Muscle layer of colon (tissue), 2 donors: ENCODE data around the gene TRAF3.

Experiments
- H3K27ac ChIP-seq: one replicate; pipeline ENCODE4 v1.7.0; 2013; ENCODE audit warnings: low read depth, mild to moderate bottlenecking, low read length, moderate library complexity
- H3K27me3 ChIP-seq, 2 donors: one replicate each; pipeline ENCODE4 v1.7.0; 2013; ENCODE audit warnings: low read length in 2 of 2, mild to moderate bottlenecking in 2 of 2; ENCODE audit not compliant: insufficient read depth in 2 of 2, control insufficient read depth in 1 of 2
- H3K36me3 ChIP-seq: one replicate; pipeline ENCODE4 v1.7.0; 2013; ENCODE audit warnings: mild to moderate bottlenecking, low read length; ENCODE audit not compliant: insufficient read depth
- H3K4me1 ChIP-seq: one replicate; pipeline ENCODE4 v1.7.0; 2013; ENCODE audit warnings: mild to moderate bottlenecking, low read length; ENCODE audit not compliant: insufficient read depth
- H3K4me3 ChIP-seq, 2 donors: one replicate each; pipeline ENCODE4 v1.7.0; 2013; ENCODE audit warnings: low read length in 2 of 2, low read depth in 1 of 2, mild to moderate bottlenecking in 1 of 2, moderate library complexity in 1 of 2
- H3K9ac ChIP-seq: one replicate; pipeline ENCODE4 v1.7.0; 2013; ENCODE audit warnings: low read length
- H3K9me3 ChIP-seq: one replicate; pipeline ENCODE4 v1.7.0; 2013; ENCODE audit warnings: mild to moderate bottlenecking, low read length
- donor health status: abdominal sarcoma.
- donor health status: Adenocarcinoma of cecum.

TRAF3 gene, protein sequence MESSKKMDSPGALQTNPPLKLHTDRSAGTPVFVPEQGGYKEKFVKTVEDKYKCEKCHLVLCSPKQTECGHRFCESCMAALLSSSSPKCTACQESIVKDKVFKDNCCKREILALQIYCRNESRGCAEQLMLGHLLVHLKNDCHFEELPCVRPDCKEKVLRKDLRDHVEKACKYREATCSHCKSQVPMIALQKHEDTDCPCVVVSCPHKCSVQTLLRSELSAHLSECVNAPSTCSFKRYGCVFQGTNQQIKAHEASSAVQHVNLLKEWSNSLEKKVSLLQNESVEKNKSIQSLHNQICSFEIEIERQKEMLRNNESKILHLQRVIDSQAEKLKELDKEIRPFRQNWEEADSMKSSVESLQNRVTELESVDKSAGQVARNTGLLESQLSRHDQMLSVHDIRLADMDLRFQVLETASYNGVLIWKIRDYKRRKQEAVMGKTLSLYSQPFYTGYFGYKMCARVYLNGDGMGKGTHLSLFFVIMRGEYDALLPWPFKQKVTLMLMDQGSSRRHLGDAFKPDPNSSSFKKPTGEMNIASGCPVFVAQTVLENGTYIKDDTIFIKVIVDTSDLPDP

DNA sequence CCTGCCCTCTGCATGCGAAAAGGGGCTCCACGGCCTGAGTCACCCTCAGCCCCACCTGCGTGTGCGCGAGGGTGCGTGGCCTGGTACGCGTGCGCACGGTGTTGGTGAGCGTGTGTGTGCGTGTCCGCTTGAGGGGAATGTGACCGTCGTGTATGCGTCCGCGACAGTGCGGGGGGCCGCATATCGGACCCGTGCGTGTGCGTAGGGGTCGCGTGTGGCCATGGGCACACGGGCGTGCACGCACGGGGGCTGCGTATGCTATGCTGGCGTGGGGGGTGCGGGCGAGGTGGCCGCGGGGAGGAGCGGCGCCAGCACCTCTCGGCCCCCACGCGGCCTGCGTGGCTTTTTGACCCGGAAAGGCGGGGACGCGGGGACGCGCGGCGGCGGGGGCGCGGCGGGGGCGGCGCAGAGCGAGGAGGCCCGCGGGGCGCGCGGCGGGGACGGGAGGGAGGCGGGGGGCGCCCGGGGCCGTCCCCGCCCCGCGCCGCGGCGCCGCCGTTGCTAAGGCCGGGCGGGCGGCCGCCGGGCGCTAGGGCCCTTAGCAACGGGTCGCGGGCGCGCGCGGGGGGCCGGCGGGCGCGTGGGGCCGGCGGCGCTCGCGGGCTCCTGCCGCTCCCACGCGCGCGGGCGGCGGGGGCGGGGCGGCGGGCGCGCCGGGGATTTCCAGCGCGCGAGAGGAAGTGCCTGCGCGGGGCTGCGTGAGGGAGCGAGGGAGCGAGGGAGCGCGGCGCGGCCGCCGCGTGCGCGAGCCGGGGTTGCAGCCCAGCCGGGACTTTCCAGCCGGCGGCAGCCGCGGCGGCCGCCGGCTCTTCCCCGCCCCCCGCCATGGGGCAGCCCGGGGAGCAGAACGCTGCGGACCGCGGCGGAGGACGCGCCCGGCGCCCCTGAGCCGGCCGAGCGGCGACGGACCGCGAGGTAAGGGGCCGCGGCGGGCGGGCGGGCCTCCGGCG is at the start of gene TRAF3:
Gene TRAF3 (plus strand): TSS at position 689 of the 950 bp plus-strand sequence. CDS start 92,753 bp downstream, outside the sequence.
- peak within 1 kb of the TSS; percentile 71 for H3K27ac ChIP-seq
- no peaks in the 10 kb centered on the region for H3K36me3 ChIP-seq
- peak within 1 kb of the TSS; percentile 35 for H3K9ac ChIP-seq
- no peaks in the 10 kb centered on the region for H3K9me3 ChIP-seq
- peak within 1 kb of the TSS; percentile 58 to 73 for H3K4me3 ChIP-seq
- peaks cover 13% of the 10 kb centered on the region for H3K4me1 ChIP-seq
- H3K27me3 ChIP-seq = no peaks in the 10 kb centered on the region

DNA sequence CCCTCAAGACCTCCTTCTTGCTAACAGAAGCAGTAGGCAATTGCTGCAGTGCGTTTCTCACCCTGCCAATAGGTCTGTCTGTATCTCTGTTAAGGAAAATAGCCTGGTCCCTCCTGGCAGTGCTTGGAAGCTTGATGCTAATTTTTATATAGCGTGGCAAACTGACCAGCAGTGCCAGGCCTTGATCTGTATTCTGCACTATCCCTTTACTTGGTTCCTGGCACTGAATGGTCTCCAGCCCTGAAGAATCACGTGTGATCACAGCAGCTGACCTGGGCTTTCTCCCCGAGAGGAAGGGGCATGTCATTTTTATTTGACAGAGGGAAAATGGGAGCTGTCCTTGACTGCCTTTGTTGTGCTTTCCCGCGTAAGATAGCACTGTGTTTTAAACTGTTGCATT is 48.7 kb upstream of the TRAF3 start:
- H3K9me3 ChIP-seq = no peaks in the 10 kb centered on the region
- peaks cover 20% of the 10 kb centered on the region for H3K36me3 ChIP-seq
- H3K4me3 ChIP-seq = no peak overlapping the region
- no peak overlapping the region for H3K9ac ChIP-seq
- H3K27me3 ChIP-seq = no peaks in the 10 kb centered on the region
- H3K4me1 ChIP-seq = no peaks in the 10 kb centered on the region
- no peak overlapping the region for H3K27ac ChIP-seq

- peaks cover 20% of the 10 kb centered on the region for H3K36me3 ChIP-seq
- no peak overlapping the region for H3K4me3 ChIP-seq
Observed at GRCh38 chr14:102729268-102729667, 48.0 kb upstream of the TRAF3 start.

DNA sequence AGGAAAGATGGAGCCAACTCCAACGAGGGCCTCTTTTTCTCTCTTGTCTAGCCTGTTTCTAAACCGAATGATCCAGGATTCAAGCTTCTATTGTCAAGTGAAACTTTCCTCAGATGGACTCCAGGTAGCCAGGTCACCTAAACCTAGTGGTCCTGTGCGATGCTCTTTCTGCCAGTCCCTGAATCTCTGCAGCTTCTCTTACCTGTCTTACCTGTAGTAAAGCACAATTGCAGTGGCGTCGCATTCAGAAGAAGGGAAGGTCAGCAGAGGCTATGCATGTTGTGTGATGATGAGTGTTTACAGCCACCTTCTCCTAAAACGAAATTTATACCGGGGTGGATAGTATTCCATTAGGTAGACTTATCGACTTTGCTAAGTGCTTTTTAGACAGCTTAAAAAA is 47.4 kb upstream of the TRAF3 start:
- Histone ChIP-seq H3K36me3 (peaks cover 20% of the 10 kb centered on the region), H3K9me3 (no peaks in the 10 kb centered on the region), H3K27ac (no peak overlapping the region), H3K27me3 (no peaks in the 10 kb centered on the region), H3K4me3 (no peak overlapping the region), H3K9ac (no peak overlapping the region), H3K4me1 (no peaks in the 10 kb centered on the region)

More at GRCh38 chr14:102729268-102729667, 48.0 kb upstream of the TRAF3 start:
- no peak overlapping the region for H3K9ac ChIP-seq
- no peaks in the 10 kb centered on the region for H3K27me3 ChIP-seq
- H3K9me3 ChIP-seq = no peaks in the 10 kb centered on the region
- H3K4me1 ChIP-seq = no peaks in the 10 kb centered on the region
- no peak overlapping the region for H3K27ac ChIP-seq

DNA sequence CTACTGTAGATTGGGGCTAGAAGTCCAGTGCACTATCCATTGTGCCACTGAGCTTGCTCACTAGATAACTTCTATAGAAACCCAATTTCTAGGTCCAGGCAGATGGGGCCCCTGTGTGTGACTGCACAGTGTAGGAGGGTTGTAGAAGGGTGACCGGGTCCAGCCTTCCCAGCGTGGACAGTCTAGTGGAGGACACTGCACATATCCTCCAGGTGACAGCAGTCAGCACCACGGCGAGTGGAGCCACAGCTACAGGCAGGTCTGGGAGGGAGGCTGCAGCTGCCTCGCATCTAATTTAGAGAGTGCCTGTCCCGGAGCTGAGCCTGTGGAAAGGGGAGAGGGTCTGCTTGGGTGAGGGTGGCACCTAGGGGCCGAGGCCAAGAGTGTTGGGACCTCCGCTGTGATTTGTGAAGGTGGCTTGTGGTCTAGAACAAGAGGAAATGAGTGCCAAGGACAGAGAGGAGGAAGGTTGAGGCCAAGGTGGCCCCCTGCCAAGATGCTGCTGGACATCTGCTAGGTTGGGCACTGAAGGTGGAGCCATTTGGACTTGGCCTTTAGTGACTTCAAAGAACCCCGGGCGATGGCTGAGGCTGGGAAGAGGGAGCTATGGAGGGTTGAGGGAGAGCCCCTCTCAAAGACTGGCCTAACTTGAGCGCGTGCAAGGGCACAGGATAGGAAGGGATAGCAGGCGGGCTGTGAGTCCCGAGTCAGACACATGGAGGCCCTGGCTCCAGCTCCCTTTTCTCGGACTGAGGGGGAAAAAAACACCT is 46.0 kb upstream of the TRAF3 start:
- Histone ChIP-seq H3K36me3 (peaks cover 18% of the 10 kb centered on the region), H3K27ac (no peak overlapping the region), H3K9ac (no peak overlapping the region), H3K9me3 (no peaks in the 10 kb centered on the region), H3K4me1 (no peaks in the 10 kb centered on the region), H3K4me3 (no peak overlapping the region), H3K27me3 (no peaks in the 10 kb centered on the region)

- no peak overlapping the region for H3K9ac ChIP-seq
- H3K36me3 ChIP-seq = peaks cover 11% of the 10 kb centered on the region
- H3K27ac ChIP-seq = no peak overlapping the region
Observed at GRCh38 chr14:102731871-102732800, 45.1 kb upstream of the TRAF3 start.

GRCh38 chr14:102732924-102733323 is 44.3 kb upstream of the TRAF3 start:
- no peak overlapping the region for H3K9ac ChIP-seq
- no peaks in the 10 kb centered on the region for H3K9me3 ChIP-seq
- H3K4me3 ChIP-seq = no peak overlapping the region
- no peak overlapping the region for H3K27ac ChIP-seq
- peaks cover 5% of the 10 kb centered on the region for H3K36me3 ChIP-seq
- H3K27me3 ChIP-seq = no peaks in the 10 kb centered on the region
- no peaks in the 10 kb centered on the region for H3K4me1 ChIP-seq

More at GRCh38 chr14:102731871-102732800, 45.1 kb upstream of the TRAF3 start:
- Histone ChIP-seq H3K9me3 (no peaks in the 10 kb centered on the region), H3K4me1 (no peaks in the 10 kb centered on the region), H3K4me3 (no peak overlapping the region), H3K27me3 (no peaks in the 10 kb centered on the region)

- no peaks in the 10 kb centered on the region for H3K4me1 ChIP-seq
- H3K4me3 ChIP-seq = no peak overlapping the region
- no peaks in the 10 kb centered on the region for H3K27me3 ChIP-seq
- H3K36me3 ChIP-seq = peaks cover 5% of the 10 kb centered on the region
- no peaks in the 10 kb centered on the region for H3K9me3 ChIP-seq
- no peak overlapping the region for H3K27ac ChIP-seq
- H3K9ac ChIP-seq = no peak overlapping the region
Observed at GRCh38 chr14:102733326-102733725, 43.9 kb upstream of the TRAF3 start.

- no peak overlapping the region for H3K9ac ChIP-seq
- H3K4me1 ChIP-seq = no peaks in the 10 kb centered on the region
- no peaks in the 10 kb centered on the region for H3K27me3 ChIP-seq
- H3K27ac ChIP-seq = no peak overlapping the region
- no peaks in the 10 kb centered on the region for H3K9me3 ChIP-seq
- H3K36me3 ChIP-seq = no peaks in the 10 kb centered on the region
- H3K4me3 ChIP-seq = no peak overlapping the region
Observed at GRCh38 chr14:102734436-102734835, 42.8 kb upstream of the TRAF3 start.

GRCh38 chr14:102736956-102737355 is 40.3 kb upstream of the TRAF3 start:
- no peaks in the 10 kb centered on the region for H3K36me3 ChIP-seq
- no peaks in the 10 kb centered on the region for H3K4me1 ChIP-seq
- H3K27me3 ChIP-seq = no peaks in the 10 kb centered on the region
- no peak overlapping the region for H3K27ac ChIP-seq
- no peaks in the 10 kb centered on the region for H3K9me3 ChIP-seq
- H3K4me3 ChIP-seq = no peak overlapping the region
- no peak overlapping the region for H3K9ac ChIP-seq
